K562 (cell line): ENCODE results near the gene SGPP1. TPM values are rescaled to one million over a fixed set of nuclear protein-coding genes. Genes with fewer than 3 reads are reported as not detected.
A peak's percentile ranks its signal among the peaks of the same experiment; 100 is the strongest.

ENCODE experiments used
- ATF1 ChIP-seq, 2 experiments: fragments of 450-650 bp in 1 of 2; IDR thresholded peaks; 2 replicates each; pipeline ENCODE4 v1.6.1; 2016; ENCODE audit warnings: missing compliant biosample characterization in 1 of 2, missing genetic modification characterization in 1 of 2
- CBFA2T2 ChIP-seq: fragments of 450-650 bp; conservative IDR thresholded peaks from 2 replicates; pipeline ENCODE4 v1.6.1; 2017; ENCODE audit warnings: mild to moderate bottlenecking
- CCAR2 ChIP-seq: fragments of 200-400 bp; formaldehyde crosslinking; IDR thresholded peaks from 2 replicates; pipeline ENCODE4 v1.6.1; 2017; ENCODE audit warnings: mild to moderate bottlenecking, low read depth, low read length
- CTCF ChIP-seq, 3 experiments: IDR thresholded peaks in 2 of 3; conservative IDR thresholded peaks in 1 of 3; 2 replicates each; pipeline ENCODE4 v1.5.1; 2011 to 2012; ENCODE audit warnings: low read length in 3 of 3, mild to moderate bottlenecking in 3 of 3, control low read depth in 2 of 3, improper control_type of control experiment in 1 of 3, inconsistent platforms in 1 of 3, low read depth in 1 of 3, mixed read lengths in 1 of 3, moderate library complexity in 1 of 3; ENCODE audit not compliant: insufficient read depth in 2 of 3
- DDX20 ChIP-seq: fragments of 450-650 bp; IDR thresholded peaks from 2 replicates; pipeline ENCODE4 v1.6.1; 2016; ENCODE audit warnings: missing genetic modification characterization, low read depth, mild to moderate bottlenecking, missing compliant biosample characterization, moderate library complexity
- ESRRA ChIP-seq: fragments of 450-650 bp; IDR thresholded peaks from 2 replicates; pipeline ENCODE4 v1.6.1; 2014; ENCODE audit warnings: low read depth, mild to moderate bottlenecking, moderate library complexity, borderline replicate concordance
- ETV1 ChIP-seq: fragments of 450-650 bp; conservative IDR thresholded peaks from 2 replicates; pipeline ENCODE4 v1.6.1; 2016; ENCODE audit warnings: missing genetic modification characterization, control low read depth, low read depth, missing compliant biosample characterization
- HMGN3 ChIP-seq: IDR thresholded peaks from 2 replicates; pipeline ENCODE4 v1.6.1; 2011; ENCODE audit warnings: borderline replicate concordance, low read depth, mild to moderate bottlenecking, mixed read lengths, low read length; ENCODE audit not compliant: insufficient read length; ENCODE audit errors: extremely low read depth
- HNRNPLL ChIP-seq: fragments of 200-400 bp; formaldehyde crosslinking; IDR thresholded peaks from 2 replicates; pipeline ENCODE4 v1.6.1; 2017; ENCODE audit warnings: low read length, low read depth, mild to moderate bottlenecking; ENCODE audit not compliant: poor library complexity, severe bottlenecking
- MAX ChIP-seq: sonication (generic); formaldehyde crosslinking; IDR thresholded peaks from 2 replicates; pipeline ENCODE4 v1.9.0; 2022; ENCODE audit warnings: mild to moderate bottlenecking, missing genetic modification reagents
- MBD1 ChIP-seq: fragments of 250-450 bp; sonication (Bioruptor Pico); IDR thresholded peaks from 2 replicates; pipeline ENCODE4 v1.8.0; 2022; ENCODE audit warnings: inconsistent platforms
- MEF2D ChIP-seq: conservative IDR thresholded peaks from 2 replicates; pipeline ENCODE4 v1.6.1; 2016; ENCODE audit warnings: low read depth, missing genetic modification characterization, missing compliant biosample characterization
- NFATC3 ChIP-seq: fragments of 450-650 bp; IDR thresholded peaks from 2 replicates; pipeline ENCODE4 v1.6.1; 2017; ENCODE audit warnings: mild to moderate bottlenecking
- SNAPC5 ChIP-seq: fragments of 250-450 bp; sonication (Bioruptor Pico); IDR thresholded peaks from 2 replicates; pipeline ENCODE4 v1.8.0; 2021; ENCODE audit warnings: moderate library complexity, mild to moderate bottlenecking, inconsistent platforms
- ZNF174 ChIP-seq: fragments of 250-450 bp; sonication (Bioruptor Pico); IDR thresholded peaks from 2 replicates; pipeline ENCODE4 v1.4.0; 2020; ENCODE audit warnings: mild to moderate bottlenecking
- ZNF431 ChIP-seq: sonication (generic); formaldehyde crosslinking; IDR thresholded peaks from 2 replicates; pipeline ENCODE4 v1.8.0; 2022; ENCODE audit warnings: mild to moderate bottlenecking, missing genetic modification reagents
- ZNF778 ChIP-seq: fragments of 450-650 bp; formaldehyde crosslinking; IDR thresholded peaks from 2 replicates; pipeline ENCODE4 v1.4.0; 2020; ENCODE audit warnings: mild to moderate bottlenecking, moderate library complexity
- polyA plus RNA-seq, 8 experiments: library from polyadenylated mRNA; depleted of rRNA in 4 of 8; stranded (reverse) in 5 of 8; unstranded in 3 of 8; fragments of >200 nt; fragmentation: Nextera tagmentation in 2 of 8; fragmentation: Illumina TruSeq in 1 of 8; extraction: Ambion mirVana in 2 of 8; extraction: Trizol in 1 of 8; gene quantifications; 2 replicates each; pipeline versions ENCODE4 v1.2.1 to v1.2.3, GENCODE V29; 2011 to 2014; ENCODE audit warnings: inconsistent platforms in 1 of 8, missing spikeins in 1 of 8
- total RNA-seq, 7 experiments: library from RNA; depleted of rRNA in 6 of 7; stranded (reverse); fragments of >200 nt in 6 of 7; fragmentation: Illumina TruSeq in 2 of 7; extraction: Trizol in 2 of 7; gene quantifications; 2 replicates each; pipeline versions ENCODE4 v1.2.1 to v1.2.3, GENCODE V29; 2011 to 2021; ENCODE audit warnings: low replicate concordance in 1 of 7

Gene SGPP1
- total and polyA plus RNA-seq, 9 of the 15 experiments (the other 6 are each of a cell fraction or from before 2014, with no cell fraction given), result 2.2 to 7.3 (median 5.6) TPM

- TF ChIP-seq DDX20 (tag) (no peak), MAX (CRISPR knock-in tag) (peak; percentile 91), HNRNPLL (peak; percentile 100), ESRRA (0 out of 2 replicates have a peak, but pooled peaks have one; percentile 12), MEF2D (no peak), CBFA2T2 (no peak), ATF1 (CRISPR knock-in tag; IDR thresholded peaks at IDR 0.05) (no peak), ATF1 (tag; IDR thresholded peaks at IDR 0.05) (peak; percentile 90), MBD1 (CRISPR knock-in tag) (no peak), NFATC3 (no peak), ZNF174 (CRISPR knock-in tag) (no peak), ZNF778 (CRISPR knock-in tag) (no peak), SNAPC5 (CRISPR knock-in tag) (no peak), CTCF (IDR thresholded peaks at IDR 0.05 in 2 of 3, conservative IDR thresholded peaks at IDR 0.05 in 1 of 3; ENCODE audit: insufficient read depth in 2 of 3, low read depth in 1 of 3, low read length in 3 of 3) (peak; percentile 55 to 83 (median 68)), ETV1 (tag) (no peak), CCAR2 (no peak), HMGN3 (peak; percentile 46), ZNF431 (CRISPR knock-in tag) (0 out of 2 replicates have a peak, but pooled peaks have one; percentile 39)
Observed at GRCh38 chr14:63641473-63642228, 86.2 kb downstream of the SGPP1 start, which contains the start of gene WDR89 (continued).
